VCaP (cell line): ENCODE measurements around the gene PPARG.

Experiments used
- H3K27ac ChIP-seq: fragments of 450-650 bp; 2 replicates; pipeline ENCODE4 v1.5.1; 2017
- TF ChIP-seq, protein P1 (sequence below): fragments of 450-650 bp; conservative IDR thresholded peaks from 2 replicates; pipeline ENCODE4 v1.5.1; 2017; ENCODE audit warnings: mild to moderate bottlenecking, moderate library complexity

Gene PPARG

DNA sequence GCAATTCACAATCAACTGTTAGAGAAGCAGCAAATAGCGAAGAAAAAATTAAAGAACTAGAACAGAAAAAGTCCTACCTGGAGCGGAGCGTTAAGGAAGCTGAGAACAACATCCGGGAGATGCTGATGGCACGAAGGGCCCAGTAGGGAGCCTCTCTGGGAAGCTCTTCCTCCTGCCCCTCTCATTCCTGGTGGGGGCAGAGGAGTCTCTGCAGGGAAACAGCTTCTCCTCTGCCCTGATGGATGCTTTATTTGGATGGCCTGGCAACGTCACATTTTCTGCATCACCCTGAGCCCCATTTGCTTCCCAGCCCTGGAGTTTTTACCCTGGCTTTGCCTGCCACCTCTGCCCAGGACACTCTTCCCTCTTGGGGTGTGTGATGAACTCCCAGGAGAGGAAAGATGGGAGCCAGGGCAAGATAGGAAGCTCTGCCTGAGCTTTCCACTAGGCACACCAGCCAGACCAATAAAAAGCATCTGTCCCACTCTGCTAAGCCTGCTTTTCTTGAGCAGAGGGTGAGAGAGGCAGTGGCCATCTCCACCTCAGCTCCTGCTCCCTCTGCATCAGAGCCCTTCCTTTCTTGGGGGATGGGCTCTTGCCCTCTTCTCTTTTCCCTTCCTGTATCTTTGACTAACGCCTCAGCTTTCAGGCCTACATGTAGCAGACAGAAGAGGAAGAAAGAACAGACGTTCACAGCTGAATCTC, 39.4 kb downstream of the PPARG start:
- TF ChIP-seq, protein P1, sequence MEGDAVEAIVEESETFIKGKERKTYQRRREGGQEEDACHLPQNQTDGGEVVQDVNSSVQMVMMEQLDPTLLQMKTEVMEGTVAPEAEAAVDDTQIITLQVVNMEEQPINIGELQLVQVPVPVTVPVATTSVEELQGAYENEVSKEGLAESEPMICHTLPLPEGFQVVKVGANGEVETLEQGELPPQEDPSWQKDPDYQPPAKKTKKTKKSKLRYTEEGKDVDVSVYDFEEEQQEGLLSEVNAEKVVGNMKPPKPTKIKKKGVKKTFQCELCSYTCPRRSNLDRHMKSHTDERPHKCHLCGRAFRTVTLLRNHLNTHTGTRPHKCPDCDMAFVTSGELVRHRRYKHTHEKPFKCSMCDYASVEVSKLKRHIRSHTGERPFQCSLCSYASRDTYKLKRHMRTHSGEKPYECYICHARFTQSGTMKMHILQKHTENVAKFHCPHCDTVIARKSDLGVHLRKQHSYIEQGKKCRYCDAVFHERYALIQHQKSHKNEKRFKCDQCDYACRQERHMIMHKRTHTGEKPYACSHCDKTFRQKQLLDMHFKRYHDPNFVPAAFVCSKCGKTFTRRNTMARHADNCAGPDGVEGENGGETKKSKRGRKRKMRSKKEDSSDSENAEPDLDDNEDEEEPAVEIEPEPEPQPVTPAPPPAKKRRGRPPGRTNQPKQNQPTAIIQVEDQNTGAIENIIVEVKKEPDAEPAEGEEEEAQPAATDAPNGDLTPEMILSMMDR, result no peak
- no peak overlapping the region for H3K27ac ChIP-seq

DNA sequence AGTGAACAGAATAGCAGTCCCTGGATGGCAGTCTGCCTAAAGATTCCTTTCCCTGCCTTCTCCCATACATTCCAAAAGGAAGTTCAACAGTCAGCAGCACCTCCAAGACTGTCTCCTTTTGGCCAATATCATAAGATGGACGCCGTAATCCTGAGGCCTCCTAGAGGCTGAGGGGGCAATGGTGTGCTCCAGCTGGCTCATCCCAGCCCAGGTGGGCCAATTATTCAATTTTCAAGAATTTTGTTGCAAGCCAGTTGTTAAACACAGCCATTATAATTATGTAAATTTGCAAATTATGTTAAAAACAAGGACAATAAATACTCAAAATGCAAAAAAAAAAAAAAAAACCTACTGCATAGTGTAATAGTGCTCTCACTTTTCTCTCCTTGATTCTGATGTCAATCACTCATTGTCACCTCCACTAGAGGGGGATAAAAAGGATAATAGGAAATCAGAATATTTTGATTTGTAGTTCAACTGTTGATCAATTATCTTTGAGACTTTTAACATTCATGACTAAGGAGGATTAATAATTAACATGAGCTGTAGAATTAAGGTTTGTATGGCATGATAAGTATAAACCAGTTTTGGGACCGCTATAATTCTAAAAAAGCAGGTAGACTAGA, 40.1 kb downstream of the PPARG start:
- no peak overlapping the region for H3K27ac ChIP-seq
- TF ChIP-seq, protein P1, result peak; percentile 63

DNA sequence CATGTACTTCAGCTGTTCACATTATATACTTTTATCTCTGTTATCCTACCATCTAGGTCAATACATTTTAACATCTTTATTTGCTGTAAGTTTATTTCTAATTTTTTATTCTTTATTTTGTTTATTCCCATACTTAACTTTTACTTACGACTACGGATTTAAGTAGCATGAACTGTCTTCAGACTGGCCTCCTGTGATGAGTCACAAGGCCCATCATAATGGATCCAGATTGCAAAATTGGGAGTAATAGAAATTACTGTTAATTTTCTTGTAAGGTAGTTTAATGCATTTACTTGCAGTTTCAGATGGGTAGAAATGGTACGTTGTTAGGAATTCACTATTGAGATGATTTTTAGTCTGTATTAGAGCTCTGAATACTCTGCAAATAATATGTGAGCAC, 45.9 kb downstream of the PPARG start:
- TF ChIP-seq, protein P1, result no peak
- H3K27ac ChIP-seq, result no peak overlapping the region

DNA sequence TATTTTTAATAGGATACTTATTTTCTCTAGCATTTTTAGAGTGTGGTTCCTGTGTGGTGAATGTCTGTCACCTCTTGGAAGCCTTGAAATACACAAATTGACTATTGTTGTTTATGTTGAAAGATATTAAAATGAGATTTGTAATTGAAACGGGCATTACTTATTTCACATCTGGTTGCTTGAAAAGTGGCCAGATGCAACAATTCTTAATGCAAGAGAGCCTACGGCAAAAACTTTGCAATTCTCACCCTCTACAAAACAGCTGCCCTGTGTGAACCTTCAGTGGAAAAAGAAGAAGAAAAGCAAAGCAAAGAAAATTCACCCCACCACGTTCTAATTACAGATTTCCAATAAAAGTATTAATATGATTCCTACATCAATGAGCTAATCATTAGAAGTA, 46.6 kb downstream of the PPARG start:
- H3K27ac ChIP-seq, result no peak overlapping the region

DNA sequence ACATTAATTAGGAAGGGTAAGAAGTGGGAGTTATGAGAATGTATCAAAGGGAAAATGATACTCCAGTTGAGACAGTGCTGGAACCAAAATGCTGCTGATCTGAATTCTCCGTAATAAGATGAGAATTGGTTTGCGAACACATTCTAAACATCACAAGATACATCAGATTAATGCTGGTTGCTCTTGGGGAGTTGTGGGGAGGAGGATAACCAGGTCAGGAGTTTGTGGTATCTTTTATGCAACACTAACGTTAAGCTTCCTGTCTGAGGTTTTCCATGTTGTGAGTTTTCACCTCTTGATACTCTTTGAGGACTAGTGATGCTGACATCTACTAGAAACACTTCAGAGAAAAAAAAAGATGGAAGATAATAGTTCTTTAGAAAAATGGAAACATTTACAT, 47.2 kb downstream of the PPARG start:
- TF ChIP-seq, protein P1, result no peak
- no peak overlapping the region for H3K27ac ChIP-seq

More for the DNA sequence above, 46.6 kb downstream of the PPARG start:
- TF ChIP-seq, protein P1, result no peak

DNA sequence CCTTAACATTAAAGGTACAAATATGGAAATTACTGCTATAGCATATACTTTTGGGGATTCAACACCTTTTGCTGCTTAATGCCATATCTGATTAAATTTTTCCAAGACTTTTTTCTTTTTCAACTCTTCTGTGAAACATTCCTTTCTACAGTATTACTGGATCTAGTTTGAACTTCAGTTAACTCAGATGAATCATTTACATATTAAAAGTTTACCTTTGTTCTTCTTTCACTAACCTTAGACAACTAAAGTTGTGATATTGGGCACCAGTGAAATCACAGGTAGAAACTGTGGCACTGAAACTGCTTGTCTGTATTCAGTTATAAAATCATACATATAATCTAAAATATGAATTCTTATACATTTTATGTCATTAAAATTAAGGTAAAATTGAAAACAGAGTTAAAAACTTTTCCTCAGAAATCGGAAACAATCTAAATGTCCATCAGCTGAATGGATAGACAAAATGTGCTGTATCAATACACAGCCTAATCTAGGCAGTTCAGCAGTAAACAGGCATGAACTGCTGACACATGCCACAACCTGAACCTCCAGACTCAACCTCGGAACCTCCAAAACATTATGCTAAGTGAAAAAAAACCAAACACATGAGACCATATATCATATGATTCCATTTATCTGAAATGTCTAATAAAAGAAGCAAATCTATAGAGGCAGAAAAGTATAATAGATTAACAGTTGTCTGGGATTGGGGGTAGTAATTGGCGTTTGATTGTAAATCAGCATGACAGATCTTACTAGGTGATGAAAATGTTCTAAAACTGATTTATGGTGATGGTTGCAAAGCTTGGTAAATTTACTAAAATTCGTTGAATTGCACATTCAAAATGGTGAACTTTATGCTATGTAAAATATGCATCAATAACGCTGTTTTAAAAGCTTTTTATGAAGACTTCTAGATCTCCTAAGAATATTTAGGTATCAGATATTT, 50.0 kb downstream of the PPARG start:
- H3K27ac ChIP-seq, result no peak overlapping the region
- TF ChIP-seq, protein P1, result no peak
